Heart left ventricle (tissue), 16 donors: ENCODE data around the gene MAN1B1. TPM values are rescaled to one million over a fixed set of nuclear protein-coding genes. Genes with fewer than 3 reads are reported as not detected.

ENCODE experiments used
- ATAC-seq, 4 donors: fragments of 200-7000 bp; cut with Tn5 transposase; one replicate each; pipeline ENCODE4 v1.9.1; 2020 to 2022; ENCODE audit warnings: moderate library complexity in 4 of 4, mild to moderate bottlenecking in 3 of 4, moderate number of reproducible peaks in 1 of 4
- DNase-seq, 5 donors: peaks; one replicate each; pipeline ENCODE4 v3.0.0-alpha.2; 2020
- H3K27ac ChIP-seq, 12 donors: fragments of 200-600 bp; sonication (generic) in 4 of 12; one replicate each; pipeline versions ENCODE4 v1.5.0 to v1.8.0; 2016 to 2022; ENCODE audit warnings: mild to moderate bottlenecking in 2 of 12
- H3K27me3 ChIP-seq, 9 donors: fragments of 200-600 bp; sonication (generic) in 2 of 9; one replicate each; pipeline versions ENCODE4 v1.5.1 to v1.8.0; 2016 to 2022; ENCODE audit warnings: mild to moderate bottlenecking in 3 of 9
- H3K36me3 ChIP-seq, 9 donors: fragments of 200-600 bp; sonication (generic) in 2 of 9; one replicate each; pipeline versions ENCODE4 v1.5.0 to v1.8.0; 2018 to 2022; ENCODE audit warnings: mild to moderate bottlenecking in 2 of 9
- H3K4me1 ChIP-seq, 12 donors: fragments of 200-600 bp; sonication (generic) in 4 of 12; one replicate each; pipeline versions ENCODE4 v1.5.0 to v1.8.0; 2016 to 2022; ENCODE audit warnings: mild to moderate bottlenecking in 3 of 12
- H3K4me3 ChIP-seq, 12 donors: fragments of 200-600 bp; sonication (generic) in 4 of 12; one replicate each; pipeline versions ENCODE4 v1.5.0 to v1.8.0; 2017 to 2022; ENCODE audit warnings: mild to moderate bottlenecking in 9 of 12, moderate library complexity in 4 of 12
- H3K9me3 ChIP-seq, 12 donors: fragments of 200-600 bp; sonication (generic) in 4 of 12; one replicate each; pipeline versions ENCODE4 v1.5.0 to v1.8.0; 2016 to 2022; ENCODE audit warnings: mild to moderate bottlenecking in 1 of 12
- POLR2A ChIP-seq, 2 donors: fragments of 450-650 bp; IDR thresholded peaks; one replicate each; pipeline ENCODE4 v1.6.1; 2017; ENCODE audit warnings: antibody characterized with exemption in 2 of 2, mild to moderate bottlenecking in 2 of 2, moderate library complexity in 2 of 2
- WGBS, 4 donors: extraction: QIAGEN DNeasy Blood & Tissue Kit in 2 of 4; methylation state at CpG; one replicate each; pipeline versions ENCODE4 v1.1.5 to v1.1.7; 2013 to 2018; 5-methylcytosine and 5-hydroxymethylcytosine counted together
- intact Hi-C, 10 donors: fragments of 100-400 bp; cut with DNase I; formaldehyde crosslinking; loops; one replicate each; pipeline versions ENCODE4 v1.11.1 to v1.14.2; 2022
- polyA plus RNA-seq, 2 donors: library from polyadenylated mRNA; stranded (reverse); fragments of 200-250 nt; gene quantifications; one replicate each; pipeline ENCODE4 v1.2.3, GENCODE V29; 2013
- total RNA-seq, 9 donors: library from RNA; depleted of rRNA in 2 of 9; stranded (reverse); fragments of >200 nt in 2 of 9; fragmentation: NEBNext Ultra II Directional in 3 of 9; extraction: Animal tissue kit (Norgen Biotek cat#: 25700) in 3 of 9; gene quantifications; one replicate each; pipeline versions ENCODE4 v1.1.0 to v1.2.4, GENCODE V29; 2016 to 2023
- TF ChIP-seq, protein P1 (sequence below), 12 donors: fragments of 200-600 bp; sonication (generic) in 4 of 12; IDR thresholded peaks; one replicate each; pipeline versions ENCODE4 v1.5.0 to v1.8.0; 2018 to 2022; ENCODE audit warnings: antibody characterized with exemption in 12 of 12, mild to moderate bottlenecking in 5 of 12
- donor health status: ischemic (EF 13 %, LVEDD 7.1; RV severe dilation, severe dysfunction).
- donor health status: healthy with polysubstance abuse.
- donor health status: DM: no; HTN: yes; CAD: no.
- donor health status: DM: no; HTN: no; CAD: no.
- donor health status: ischemic (EF 25% LVEDD 6.9; RV normal size, moderate dysfunction).
- donor health status: ischemic (EF 25% LVEDD 5.7; RV mildly dilated, moderate dysfunction).
- donor health status: healthy.
- donor health status: DM: yes; HTN: yes; CAD: no.
- donor health status: ischemic (EF 35%, LVEDD 5.7; RV mildly dilated, moderate dysfunction).
- donor health status: nonischemic (EF 11% LVEDD 7.7; RV severe dilation, severe dysfunction).
- donor health status: DM: yes; HTN: yes; CAD: no.
- donor health status: PGD.
- donor health status: ischemic (EF 29% LVEDD 5.4; RV normal size, mild dysfunction).
- donor health status: nonischemic (EF 23%, LVEDD 6.1; RV moderate dilation, normal function).

The MAN1B1 gene
- total and polyA plus RNA-seq, 11 donors = 17.6 to 40.6 (median 24.6) TPM

DNA sequence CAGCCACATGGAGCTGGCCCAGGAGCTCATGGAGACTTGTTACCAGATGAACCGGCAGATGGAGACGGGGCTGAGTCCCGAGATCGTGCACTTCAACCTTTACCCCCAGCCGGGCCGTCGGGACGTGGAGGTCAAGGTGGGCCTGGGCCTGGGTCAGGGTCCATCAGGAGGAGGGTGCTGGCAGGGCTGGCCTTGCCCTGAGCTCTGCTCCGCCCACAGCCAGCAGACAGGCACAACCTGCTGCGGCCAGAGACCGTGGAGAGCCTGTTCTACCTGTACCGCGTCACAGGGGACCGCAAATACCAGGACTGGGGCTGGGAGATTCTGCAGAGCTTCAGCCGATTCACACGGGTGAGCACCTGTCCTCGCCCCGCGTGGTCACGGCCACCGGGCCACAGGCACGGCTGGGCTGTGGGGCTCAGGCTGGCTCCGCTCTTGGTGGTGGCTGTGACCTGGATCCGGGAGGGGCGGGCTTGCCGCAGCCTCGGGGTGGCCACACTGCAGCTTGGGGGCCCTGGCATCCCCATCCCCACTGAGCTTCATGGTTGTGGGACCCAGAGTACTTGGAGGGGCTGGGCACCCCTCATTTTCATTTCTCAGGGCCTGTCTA lies 20.6 kb downstream of the MAN1B1 start:
- Histone ChIP-seq H3K27ac (no peak overlapping the region), H3K9me3 (no peaks in the 10 kb centered on the region), H3K4me1 (no peaks in the 10 kb centered on the region), H3K4me3 (no peak overlapping the region), H3K27me3 (no peaks in the 10 kb centered on the region), H3K36me3 (peaks cover 0 to 98% (median 74%) of the 10 kb centered on the region in 9 donors)
- ATAC-seq (no peak), DNase-seq (no peak)
- WGBS, 4 donors = 93 to 97% (median 93%) methylated on average over 24 to 27 of the region's 27 CpGs
- intact Hi-C loops = no loop called here
- no peak for TF ChIP-seq POLR2A (IDR thresholded peaks at IDR 0.05)
- TF ChIP-seq, protein P1, sequence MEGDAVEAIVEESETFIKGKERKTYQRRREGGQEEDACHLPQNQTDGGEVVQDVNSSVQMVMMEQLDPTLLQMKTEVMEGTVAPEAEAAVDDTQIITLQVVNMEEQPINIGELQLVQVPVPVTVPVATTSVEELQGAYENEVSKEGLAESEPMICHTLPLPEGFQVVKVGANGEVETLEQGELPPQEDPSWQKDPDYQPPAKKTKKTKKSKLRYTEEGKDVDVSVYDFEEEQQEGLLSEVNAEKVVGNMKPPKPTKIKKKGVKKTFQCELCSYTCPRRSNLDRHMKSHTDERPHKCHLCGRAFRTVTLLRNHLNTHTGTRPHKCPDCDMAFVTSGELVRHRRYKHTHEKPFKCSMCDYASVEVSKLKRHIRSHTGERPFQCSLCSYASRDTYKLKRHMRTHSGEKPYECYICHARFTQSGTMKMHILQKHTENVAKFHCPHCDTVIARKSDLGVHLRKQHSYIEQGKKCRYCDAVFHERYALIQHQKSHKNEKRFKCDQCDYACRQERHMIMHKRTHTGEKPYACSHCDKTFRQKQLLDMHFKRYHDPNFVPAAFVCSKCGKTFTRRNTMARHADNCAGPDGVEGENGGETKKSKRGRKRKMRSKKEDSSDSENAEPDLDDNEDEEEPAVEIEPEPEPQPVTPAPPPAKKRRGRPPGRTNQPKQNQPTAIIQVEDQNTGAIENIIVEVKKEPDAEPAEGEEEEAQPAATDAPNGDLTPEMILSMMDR (IDR thresholded peaks at IDR 0.05) = no peak

DNA sequence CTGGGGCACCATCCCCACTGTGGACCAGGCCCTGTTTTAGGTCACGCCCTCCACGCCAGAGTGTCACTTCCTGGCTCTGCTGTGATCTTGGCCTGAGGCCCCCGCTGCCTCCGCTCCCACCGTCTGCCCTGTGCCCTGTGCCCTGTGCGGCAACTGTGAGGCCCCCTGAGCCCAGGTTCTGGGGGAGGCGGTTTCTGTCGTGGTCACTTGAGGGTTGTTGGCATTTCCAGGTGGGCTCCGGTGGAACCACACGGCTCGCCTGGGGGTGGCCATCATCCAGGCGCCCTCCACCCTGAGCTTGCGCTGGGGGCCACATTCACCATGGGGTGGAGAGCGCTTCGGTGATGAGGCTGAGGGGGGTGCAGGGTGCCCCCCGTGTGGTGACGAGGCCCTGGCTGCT lies 21.2 kb downstream of the MAN1B1 start:
- peaks cover 0 to 98% (median 74%) of the 10 kb centered on the region in 9 donors for H3K36me3 ChIP-seq
- H3K27ac ChIP-seq = no peak overlapping the region
- intact Hi-C loops = no loop called here

GRCh38 chr9:137108608-137109249 lies 21.9 kb downstream of the MAN1B1 start:
- Histone ChIP-seq H3K4me1 (peaks cover 0 to 7% (median 0%) of the 10 kb centered on the region in 12 donors), H3K27me3 (no peaks in the 10 kb centered on the region), H3K9me3 (no peaks in the 10 kb centered on the region), H3K36me3 (peaks cover 0 to 95% (median 69%) of the 10 kb centered on the region in 9 donors), H3K4me3 (no peak overlapping the region), H3K27ac (no peak overlapping the region)
- TF ChIP-seq, protein P1 (IDR thresholded peaks at IDR 0.05) = no peak
- no peak for TF ChIP-seq POLR2A (IDR thresholded peaks at IDR 0.05)
- DNase-seq = peak in 1 of 5 donors; percentile 55
- intact Hi-C loops = no loop called here
- 86 to 95% (median 88%) methylated on average over 9 to 29 of the region's 29 CpGs for WGBS, 4 donors
- ATAC-seq = no peak

More for the DNA sequence above, 21.2 kb downstream of the MAN1B1 start:
- no peaks in the 10 kb centered on the region for H3K4me1 ChIP-seq
- no peaks in the 10 kb centered on the region for H3K9me3 ChIP-seq
- WGBS, 4 donors = 85 to 97% (median 95%) methylated on average over 2 to 17 of the region's 17 CpGs
- no peak overlapping the region for H3K4me3 ChIP-seq
- DNase-seq (peak in 1 of 5 donors; percentile 53), ATAC-seq (no peak)
- H3K27me3 ChIP-seq = no peaks in the 10 kb centered on the region
- no peak for TF ChIP-seq POLR2A (IDR thresholded peaks at IDR 0.05)
- TF ChIP-seq, protein P1 (IDR thresholded peaks at IDR 0.05) = no peak
